Calu3 (cell line): ENCODE data around the gene ESR1. TPM values are rescaled to one million over a fixed set of nuclear protein-coding genes. Genes with fewer than 3 reads are reported as not detected.

Experiments used
- BruUV-seq: library from RNA; stranded (reverse); fragments of 400-500 nt; replicated peaks from 2 replicates; lab custom pipeline; 2021; lab: Mats Ljungman, UMichigan
- CTCF ChIA-PET: fragments of 300-600 bp; sonication (Branson Sonifier 250); formaldehyde crosslinking; loops from one replicate; lab custom pipeline; 2022; ENCODE audit warnings: antibody characterized with exemption; lab: Charles Lee
- DNase-seq: peaks from one replicate; pipeline ENCODE4 v3.0.0; 2022
- H3K27ac Mint-ChIP-seq: one replicate; pipeline ENCODE4 v1.8.0; 2022; ENCODE audit warnings: mixed read lengths; ENCODE audit not compliant: unreplicated experiment
- H3K27me3 Mint-ChIP-seq: one replicate; pipeline ENCODE4 v1.8.0; 2022; ENCODE audit warnings: mixed read lengths; ENCODE audit not compliant: unreplicated experiment
- H3K36me3 Mint-ChIP-seq: one replicate; pipeline ENCODE4 v1.8.0; 2022; ENCODE audit warnings: mild to moderate bottlenecking, moderate library complexity, mixed read lengths; ENCODE audit not compliant: insufficient read depth, unreplicated experiment
- H3K4me1 Mint-ChIP-seq: one replicate; pipeline ENCODE4 v1.8.0; 2022; ENCODE audit warnings: mild to moderate bottlenecking, low read depth, mixed read lengths; ENCODE audit not compliant: unreplicated experiment
- H3K4me3 Mint-ChIP-seq: one replicate; pipeline ENCODE4 v1.8.0; 2022; ENCODE audit warnings: mild to moderate bottlenecking, low read depth, moderate library complexity, mixed read lengths; ENCODE audit not compliant: unreplicated experiment
- H3K9me3 Mint-ChIP-seq: one replicate; pipeline ENCODE4 v1.8.0; 2022; ENCODE audit warnings: low read depth, mixed read lengths; ENCODE audit not compliant: unreplicated experiment
- intact Hi-C: fragments of 100-400 bp; cut with micrococcal nuclease; formaldehyde crosslinking; loops from one replicate; pipeline ENCODE4 v1.10.0; 2022; ENCODE audit not compliant: unreplicated experiment
- total RNA-seq: library from RNA; stranded (reverse); gene quantifications from 2 replicates; pipeline ENCODE4 v1.2.3, GENCODE V29; 2022
- TF ChIP-seq, protein P1 (sequence below): fragments of 200-600 bp; IDR thresholded peaks from one replicate; pipeline ENCODE4 v1.8.0; 2022; ENCODE audit warnings: antibody characterized with exemption; ENCODE audit not compliant: unreplicated experiment

The ESR1 gene
- total RNA-seq, 1 experiment from 2014 or later: 0.50 TPM

GRCh38 chr6:151905854-151906253, 98.4 kb downstream of the ESR1 start:
- Mint-ChIP-seq H3K27me3 (no peaks in the 10 kb centered on the region), H3K4me1 (peaks cover 20% of the 10 kb centered on the region), H3K27ac (no peak overlapping the region), H3K9me3 (no peaks in the 10 kb centered on the region), H3K4me3 (no peak overlapping the region), H3K36me3 (no peaks in the 10 kb centered on the region)
- intact Hi-C loops: loop anchor here (10.0 kb wide), 1 partner anchor 141 kb away; no protein-coding TSS in a partner anchor
- CTCF ChIA-PET: no interaction called here
- TF ChIP-seq, protein P1, sequence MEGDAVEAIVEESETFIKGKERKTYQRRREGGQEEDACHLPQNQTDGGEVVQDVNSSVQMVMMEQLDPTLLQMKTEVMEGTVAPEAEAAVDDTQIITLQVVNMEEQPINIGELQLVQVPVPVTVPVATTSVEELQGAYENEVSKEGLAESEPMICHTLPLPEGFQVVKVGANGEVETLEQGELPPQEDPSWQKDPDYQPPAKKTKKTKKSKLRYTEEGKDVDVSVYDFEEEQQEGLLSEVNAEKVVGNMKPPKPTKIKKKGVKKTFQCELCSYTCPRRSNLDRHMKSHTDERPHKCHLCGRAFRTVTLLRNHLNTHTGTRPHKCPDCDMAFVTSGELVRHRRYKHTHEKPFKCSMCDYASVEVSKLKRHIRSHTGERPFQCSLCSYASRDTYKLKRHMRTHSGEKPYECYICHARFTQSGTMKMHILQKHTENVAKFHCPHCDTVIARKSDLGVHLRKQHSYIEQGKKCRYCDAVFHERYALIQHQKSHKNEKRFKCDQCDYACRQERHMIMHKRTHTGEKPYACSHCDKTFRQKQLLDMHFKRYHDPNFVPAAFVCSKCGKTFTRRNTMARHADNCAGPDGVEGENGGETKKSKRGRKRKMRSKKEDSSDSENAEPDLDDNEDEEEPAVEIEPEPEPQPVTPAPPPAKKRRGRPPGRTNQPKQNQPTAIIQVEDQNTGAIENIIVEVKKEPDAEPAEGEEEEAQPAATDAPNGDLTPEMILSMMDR: no peak
- BruUV-seq: no TSS peak
- no peak for DNase-seq

- H3K4me3 Mint-ChIP-seq: no peak overlapping the region
- CTCF ChIA-PET: no interaction called here
- H3K9me3 Mint-ChIP-seq: no peaks in the 10 kb centered on the region
- H3K4me1 Mint-ChIP-seq: peaks cover 20% of the 10 kb centered on the region
- TF ChIP-seq, protein P1: no peak
- H3K27ac Mint-ChIP-seq: no peak overlapping the region
- BruUV-seq: no TSS peak
- no peak for DNase-seq
- H3K27me3 Mint-ChIP-seq: no peaks in the 10 kb centered on the region
- intact Hi-C loops: no loop called here
- H3K36me3 Mint-ChIP-seq: no peaks in the 10 kb centered on the region
Observed at GRCh38 chr6:151911401-151911800, 103.9 kb downstream of the ESR1 start.

DNA sequence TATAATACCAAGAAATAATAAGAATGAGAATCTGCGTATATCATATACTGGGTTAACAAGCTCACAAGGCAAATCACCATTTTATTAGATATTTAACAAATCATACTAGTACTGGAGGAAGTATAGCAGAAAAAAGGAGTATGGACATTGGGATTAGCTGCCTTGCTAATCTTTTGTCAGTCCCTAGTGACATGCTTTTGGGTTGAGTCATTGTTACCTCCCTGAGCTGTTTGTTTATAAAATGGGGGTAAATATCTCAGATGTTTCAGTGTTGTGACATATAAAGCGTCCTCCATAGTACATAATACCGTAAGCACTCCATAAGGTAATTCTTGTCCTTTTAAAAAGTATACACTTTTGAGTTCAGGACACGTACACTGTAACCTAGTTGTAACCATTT, 107.0 kb downstream of the ESR1 start:
- TF ChIP-seq, protein P1: no peak
- Mint-ChIP-seq H3K27ac (no peak overlapping the region), H3K27me3 (no peaks in the 10 kb centered on the region), H3K9me3 (no peaks in the 10 kb centered on the region), H3K4me3 (no peak overlapping the region), H3K4me1 (peaks cover 26% of the 10 kb centered on the region), H3K36me3 (no peaks in the 10 kb centered on the region)
- CTCF ChIA-PET: interaction anchor here (0.7 kb wide), 1 partner anchor 206 kb away, joined by 3 read pairs; no protein-coding TSS in a partner anchor
- intact Hi-C loops: no loop called here
- BruUV-seq: no TSS peak
- no peak for DNase-seq

GRCh38 chr6:151916075-151916474, 108.6 kb downstream of the ESR1 start:
- no peak overlapping the region for H3K27ac Mint-ChIP-seq
- H3K9me3 Mint-ChIP-seq: no peaks in the 10 kb centered on the region
- no peaks in the 10 kb centered on the region for H3K36me3 Mint-ChIP-seq
- H3K27me3 Mint-ChIP-seq: no peaks in the 10 kb centered on the region
- intact Hi-C loops: no loop called here
- H3K4me3 Mint-ChIP-seq: no peak overlapping the region
- no TSS peak for BruUV-seq
- CTCF ChIA-PET: no interaction called here
- H3K4me1 Mint-ChIP-seq: peaks cover 26% of the 10 kb centered on the region
- no peak for DNase-seq
- TF ChIP-seq, protein P1: no peak
